ENCODE measurements around the gene NEIL3.

NEIL3 gene, protein sequence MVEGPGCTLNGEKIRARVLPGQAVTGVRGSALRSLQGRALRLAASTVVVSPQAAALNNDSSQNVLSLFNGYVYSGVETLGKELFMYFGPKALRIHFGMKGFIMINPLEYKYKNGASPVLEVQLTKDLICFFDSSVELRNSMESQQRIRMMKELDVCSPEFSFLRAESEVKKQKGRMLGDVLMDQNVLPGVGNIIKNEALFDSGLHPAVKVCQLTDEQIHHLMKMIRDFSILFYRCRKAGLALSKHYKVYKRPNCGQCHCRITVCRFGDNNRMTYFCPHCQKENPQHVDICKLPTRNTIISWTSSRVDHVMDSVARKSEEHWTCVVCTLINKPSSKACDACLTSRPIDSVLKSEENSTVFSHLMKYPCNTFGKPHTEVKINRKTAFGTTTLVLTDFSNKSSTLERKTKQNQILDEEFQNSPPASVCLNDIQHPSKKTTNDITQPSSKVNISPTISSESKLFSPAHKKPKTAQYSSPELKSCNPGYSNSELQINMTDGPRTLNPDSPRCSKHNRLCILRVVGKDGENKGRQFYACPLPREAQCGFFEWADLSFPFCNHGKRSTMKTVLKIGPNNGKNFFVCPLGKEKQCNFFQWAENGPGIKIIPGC

DNA sequence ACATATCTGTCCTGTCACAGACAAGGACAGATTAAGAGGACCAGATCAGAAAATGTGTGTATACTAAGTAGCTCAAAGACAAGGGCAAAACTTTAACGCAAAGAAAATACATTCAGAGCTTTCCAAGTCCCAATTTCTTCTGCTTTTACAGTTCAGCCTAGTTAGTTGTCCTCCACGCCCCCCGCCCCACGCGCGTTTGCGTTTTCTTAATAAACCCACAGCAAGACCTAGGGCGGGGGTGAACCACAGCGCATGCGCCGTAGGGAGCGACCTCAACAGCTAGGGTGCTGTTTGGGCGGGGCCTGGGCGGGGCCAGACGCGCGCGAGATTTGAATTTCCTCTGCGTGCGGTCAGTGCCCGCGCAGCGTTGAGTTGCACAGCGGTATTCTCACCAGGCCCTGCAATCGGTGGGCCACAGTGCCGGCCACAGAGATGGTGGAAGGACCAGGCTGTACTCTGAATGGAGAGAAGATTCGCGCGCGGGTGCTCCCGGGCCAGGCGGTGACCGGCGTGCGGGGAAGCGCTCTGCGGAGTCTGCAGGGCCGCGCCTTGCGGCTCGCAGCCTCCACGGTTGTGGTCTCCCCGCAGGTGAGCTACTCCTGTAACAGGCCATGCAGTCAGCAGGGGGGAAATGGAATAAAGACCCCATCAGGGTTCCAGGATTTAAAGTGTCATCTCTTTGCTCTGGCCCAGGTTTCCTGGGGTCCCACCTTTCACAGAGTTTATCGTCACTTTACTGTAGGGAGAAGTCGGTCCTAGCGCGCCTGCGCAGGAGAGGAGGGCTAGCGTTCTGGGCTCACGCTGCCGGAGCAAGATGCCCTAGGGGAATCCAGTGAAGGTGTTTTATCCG lies at the start of gene NEIL3:
Gene NEIL3, plus strand, starts transcription at position 353 of the 850 bp plus-strand sequence. Its CDS starts 80 bp downstream, at position 433.
- DNase-seq, result peak; percentile 93 to 95

DNA sequence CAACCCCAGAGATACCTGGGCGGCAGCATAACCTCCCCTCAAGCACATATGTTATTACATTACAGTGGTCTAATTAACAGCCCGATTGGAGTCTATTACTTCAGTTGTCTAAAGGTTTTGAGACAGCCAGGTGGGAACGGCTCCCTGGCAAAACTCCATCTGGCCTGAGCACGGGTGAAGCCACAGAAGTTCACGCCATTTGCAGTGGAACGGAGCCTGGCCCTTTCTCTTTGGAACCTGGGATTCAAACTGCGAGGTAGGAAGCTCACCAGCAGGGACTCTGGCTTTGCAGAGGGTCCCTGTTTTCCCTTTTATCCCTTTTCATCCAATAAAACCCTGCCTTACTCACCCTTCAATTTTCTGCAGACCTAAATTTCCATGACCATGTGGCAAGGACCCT lies 45.9 kb upstream of the NEIL3 start:
- DNase-seq, result no peak

DNA sequence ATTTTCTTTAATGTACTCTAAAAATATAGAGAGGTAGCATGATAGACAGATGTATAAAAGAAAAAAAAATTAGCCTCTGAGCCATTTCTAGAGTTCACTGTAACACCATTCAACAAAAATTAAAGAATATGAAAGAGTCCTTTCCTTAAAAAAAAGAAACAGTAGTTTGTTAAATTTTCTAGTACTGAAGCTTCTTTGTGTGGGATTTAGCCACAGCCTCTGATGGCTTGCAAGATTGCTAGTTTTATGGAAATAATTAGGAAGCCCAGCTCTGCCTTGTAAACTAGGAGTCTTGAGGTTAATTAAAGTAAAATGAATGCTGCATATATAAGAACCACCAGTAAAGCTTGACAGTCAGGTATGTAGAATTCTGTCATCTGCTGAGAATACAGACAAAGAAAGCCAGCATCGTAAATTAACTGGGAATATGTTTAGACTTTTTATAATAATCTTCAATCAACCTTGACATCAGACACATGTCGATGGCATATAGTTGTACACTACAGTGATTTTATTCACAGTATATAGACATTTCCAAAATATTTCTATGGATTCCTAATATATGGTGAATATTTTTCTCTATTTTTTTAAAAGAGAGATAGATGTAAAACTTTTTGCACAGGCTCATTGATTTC lies 44.8 kb upstream of the NEIL3 start:
- no peak for DNase-seq

DNA sequence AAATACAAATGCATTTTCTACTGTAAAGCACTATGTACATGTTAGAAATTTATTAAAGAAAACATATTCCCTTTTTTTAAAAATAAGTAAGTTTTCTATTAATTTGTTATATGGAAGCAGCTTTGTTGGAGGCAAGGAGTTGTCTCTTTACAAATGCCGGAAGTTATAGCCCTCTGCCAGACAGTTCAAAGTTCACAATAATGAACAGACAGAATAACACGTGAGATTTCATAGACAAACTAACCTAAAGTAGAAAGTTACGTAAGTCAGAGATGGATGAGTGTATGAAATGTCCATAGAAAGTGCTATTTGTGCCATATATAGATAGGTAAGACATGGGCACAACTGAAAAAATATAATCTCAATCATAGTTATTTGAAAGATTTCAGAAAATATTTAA lies 43.9 kb upstream of the NEIL3 start:
- DNase-seq, result no peak

DNA sequence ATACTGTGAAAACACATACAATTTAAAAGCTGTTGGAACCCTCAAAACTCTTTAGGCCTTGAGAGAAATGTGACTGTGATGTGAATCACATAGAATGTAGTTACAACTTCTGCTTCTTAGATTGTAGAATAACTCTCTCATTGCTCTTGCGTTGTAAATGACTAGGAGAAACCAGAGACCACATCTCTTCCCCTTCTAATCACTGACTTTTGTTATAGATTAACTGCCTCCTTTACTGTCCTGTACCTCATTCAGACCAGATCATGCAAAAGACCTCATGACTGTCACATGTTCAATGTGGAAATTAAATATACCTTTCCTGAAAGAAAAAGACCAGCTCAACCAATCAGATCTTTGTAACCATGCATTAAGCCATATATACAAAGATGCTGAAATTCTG lies 43.2 kb upstream of the NEIL3 start:
- DNase-seq, result no peak

DNA sequence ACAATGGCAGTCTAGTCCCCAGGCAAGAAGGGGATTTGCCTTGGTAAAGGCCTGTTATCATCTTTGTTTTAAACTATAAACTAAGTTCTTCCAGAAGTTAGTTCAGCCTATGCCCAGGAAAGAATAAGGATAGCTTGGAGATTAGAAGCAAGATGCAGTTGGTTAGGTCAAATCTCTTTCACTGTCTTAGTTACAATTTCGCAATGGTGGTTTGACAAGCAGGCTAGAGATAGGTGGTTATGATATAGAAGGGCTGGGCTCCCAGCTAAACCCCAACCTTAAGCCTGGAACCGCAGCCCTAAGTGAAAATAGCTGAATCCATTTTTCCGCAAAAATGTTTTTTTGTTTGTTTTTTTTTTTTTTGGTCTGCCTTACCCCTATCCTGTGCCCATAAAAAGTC lies 41.8 kb upstream of the NEIL3 start:
- no peak for DNase-seq

DNA sequence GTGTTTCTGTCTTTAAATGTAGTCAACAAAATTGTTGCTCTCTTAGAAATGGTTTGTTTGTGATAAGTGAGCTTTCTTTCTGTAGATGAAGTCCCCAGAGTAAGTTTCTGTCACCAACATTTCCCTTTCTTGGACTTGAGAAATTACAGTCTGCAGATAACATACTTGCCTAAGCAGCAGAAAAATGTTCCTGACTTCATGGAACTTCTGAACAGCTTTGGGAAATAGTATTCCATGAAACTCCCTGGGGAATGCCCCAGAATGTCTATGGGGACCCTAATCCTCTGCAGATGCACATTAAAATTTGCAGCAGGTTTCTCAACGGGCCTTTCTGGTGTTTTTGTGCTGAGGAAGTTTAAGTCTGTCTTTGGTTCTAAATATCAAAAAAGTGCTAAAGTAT lies 38.6 kb upstream of the NEIL3 start:
- DNase-seq, result no peak

DNA sequence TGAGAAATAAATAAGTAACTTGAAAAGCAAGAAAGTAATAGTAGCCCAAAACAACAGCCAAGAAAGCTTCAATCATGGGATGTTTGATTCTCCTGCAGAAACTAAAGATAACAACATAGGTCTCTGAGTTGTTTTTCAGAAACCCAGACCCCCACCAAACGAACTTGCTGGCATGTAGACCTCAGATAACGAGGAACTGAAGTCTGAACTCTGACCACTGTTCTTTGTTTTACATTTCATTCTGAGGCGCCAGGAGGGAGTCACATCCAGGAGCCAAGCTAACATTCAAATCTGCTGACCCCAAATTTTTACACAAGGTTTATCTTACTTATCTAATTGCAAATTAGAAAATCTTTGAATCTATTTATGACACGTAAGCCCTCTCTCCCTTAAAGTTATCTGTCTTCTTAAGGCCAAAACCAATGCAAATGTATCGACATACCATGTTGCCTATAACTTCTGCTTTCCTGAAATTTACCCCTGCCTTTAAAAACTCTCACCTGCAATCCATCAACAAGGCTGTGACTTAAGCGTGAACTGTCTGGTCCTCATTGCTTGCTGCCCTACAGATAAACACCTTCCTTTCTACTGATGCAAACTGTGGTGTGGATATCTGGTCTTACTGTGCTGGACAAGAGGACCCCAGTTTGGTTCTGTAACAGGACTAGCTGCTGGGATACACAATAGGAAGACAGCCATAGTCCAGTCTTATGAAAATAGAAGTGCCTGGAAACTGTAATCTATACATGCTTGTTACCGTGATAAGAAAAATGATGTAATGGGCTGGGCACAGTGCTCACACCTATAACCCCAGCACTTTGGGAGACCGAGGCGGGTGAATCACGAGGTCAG lies 37.5 kb upstream of the NEIL3 start:
- DNase-seq, result no peak

DNA sequence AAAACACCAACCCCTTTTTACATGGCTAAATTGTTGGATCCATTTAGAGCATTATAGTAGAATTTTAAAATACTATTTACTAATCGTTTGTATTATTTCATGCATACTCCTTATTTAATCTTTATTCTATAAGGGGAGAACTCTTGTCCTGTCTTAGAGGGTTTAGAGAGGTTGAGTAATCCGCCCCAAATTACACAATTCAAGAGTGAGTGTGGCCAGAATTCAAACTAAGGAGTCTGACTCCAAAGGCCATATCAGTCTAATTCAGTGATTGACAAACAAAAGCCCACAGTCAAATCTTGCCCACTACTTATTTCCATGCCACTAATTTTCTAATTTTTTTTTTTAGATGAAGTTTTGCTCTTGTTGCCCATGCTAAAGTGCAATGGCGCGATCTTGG lies 33.7 kb upstream of the NEIL3 start:
- DNase-seq, result no peak

DNA sequence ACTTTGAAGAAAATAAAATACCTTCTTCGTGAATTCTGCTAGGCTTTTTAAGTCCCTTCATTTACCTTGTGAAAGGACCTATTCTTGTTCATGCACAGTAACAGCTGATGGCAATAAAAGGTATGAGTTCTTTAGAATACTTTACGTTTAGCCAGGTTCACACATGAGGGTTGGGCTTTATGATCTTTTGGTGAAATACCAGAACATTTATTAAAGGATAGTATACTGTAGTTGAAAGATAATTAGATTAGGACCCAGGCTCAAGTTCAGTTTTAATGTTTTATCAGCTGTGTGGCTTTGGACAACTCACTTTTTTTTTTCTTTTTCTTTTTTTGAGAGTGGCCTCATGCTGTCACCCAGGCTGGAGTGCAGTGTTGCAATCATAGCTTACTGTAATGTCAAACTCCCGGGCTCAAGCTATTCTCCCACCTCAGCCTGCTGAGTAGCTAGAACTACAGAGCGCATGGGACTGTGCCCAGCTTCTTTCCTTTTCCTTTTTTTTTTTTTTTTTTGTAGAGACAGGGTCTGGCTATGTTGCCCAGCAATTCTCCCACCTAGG lies 28.2 kb upstream of the NEIL3 start:
- DNase-seq, result no peak

DNA sequence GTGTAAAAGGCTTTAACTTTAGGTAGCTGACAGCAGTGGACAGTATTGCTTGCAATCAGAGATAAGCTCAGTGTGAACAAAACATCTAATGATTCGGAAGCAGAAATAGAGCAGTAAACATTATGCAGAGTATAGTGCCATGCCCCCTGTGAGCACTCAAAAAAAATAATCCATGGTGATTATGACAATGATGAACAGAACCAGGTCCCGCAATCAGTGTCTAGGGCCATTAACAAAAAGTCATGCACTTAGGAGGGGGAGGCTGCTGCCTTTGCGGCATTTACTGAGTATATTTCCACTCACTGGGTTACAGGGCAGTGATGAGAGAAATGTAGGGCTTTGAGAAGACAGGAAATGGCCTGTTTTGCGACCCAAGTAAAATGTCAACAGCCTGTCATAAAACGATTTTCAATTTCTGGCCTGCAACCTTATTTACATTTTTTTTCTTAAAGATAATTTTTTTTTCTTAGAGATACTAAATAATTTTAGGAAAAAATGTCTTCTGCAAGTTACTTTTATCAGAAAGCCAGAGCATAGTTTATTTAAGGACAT lies 27.3 kb upstream of the NEIL3 start:
- DNase-seq, result no peak

DNA sequence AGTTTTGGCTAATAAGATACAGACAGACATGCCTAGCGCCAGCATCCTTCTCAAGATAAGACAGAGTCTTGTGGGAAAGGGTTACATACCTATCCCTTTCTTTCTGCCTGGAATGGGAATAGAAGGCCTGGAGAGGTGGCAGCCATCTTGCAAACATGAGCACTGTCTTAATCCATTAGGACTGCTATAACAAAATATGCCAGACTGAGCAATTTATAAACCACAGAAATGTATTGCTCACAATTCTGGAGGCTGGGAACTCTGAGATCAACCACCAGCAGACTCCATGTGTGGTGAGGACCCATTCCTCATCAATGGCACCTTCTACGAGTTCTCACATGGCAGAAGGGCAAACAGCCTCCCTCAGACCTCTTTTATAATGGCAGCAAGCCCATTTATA lies 26.5 kb upstream of the NEIL3 start:
- no peak for DNase-seq

DNA sequence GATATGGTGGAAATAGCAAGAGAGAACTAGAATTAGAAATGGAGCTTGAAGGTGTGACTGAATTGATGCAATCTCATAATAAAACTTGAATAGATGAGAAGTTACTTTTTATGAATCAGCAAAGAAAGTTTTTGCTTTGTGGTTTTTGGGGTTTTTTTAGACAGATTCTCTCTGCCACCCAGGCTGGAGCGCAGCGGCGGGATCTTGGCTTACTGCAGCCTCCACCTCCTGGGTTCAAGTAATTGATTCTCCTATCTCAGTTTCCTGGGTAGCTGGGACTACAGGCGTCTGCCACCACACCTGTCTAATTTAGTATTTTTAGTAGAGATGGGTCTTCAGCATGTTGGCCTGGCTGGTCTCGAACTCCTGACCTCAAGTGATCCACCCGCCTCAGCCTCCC lies 23.7 kb upstream of the NEIL3 start:
- DNase-seq, result no peak

DNA sequence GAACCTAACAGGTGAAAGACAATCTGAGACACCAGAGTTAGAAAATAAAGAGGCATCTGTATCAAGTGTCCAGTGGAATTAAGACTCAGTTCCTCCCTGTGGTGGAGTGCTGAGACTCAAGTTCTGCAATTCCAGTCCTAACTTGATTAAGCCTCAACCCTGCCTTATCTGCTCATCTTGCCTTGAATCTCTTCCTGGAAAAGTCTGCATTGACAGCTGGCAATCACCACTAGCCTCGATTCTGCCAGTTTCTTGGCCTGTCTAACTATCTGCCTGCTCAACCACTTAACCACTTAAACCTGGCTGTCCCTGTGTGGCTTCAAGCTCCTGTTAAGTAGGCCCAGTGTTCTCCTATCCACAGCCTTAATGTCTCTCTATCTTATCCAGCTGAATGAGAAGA lies 22.4 kb upstream of the NEIL3 start:
- DNase-seq, result no peak

DNA sequence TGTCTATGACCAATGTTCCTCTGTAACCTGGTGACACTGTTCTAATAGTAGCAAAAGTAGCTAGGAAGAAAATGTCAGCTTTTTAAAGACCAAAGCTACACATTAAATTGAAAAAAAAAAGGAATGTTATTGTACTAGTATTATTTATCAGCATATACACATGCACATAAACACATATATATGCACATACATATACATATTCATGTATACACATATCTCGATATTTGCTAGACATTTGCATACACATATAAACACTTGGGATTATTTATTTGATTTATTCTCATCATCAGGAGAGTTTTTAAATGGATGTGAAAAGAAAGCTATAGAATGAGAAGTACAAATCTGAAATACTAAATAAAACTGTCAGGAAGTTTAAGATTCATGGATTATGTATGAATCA lies 21.3 kb upstream of the NEIL3 start:
- no peak for DNase-seq

DNA sequence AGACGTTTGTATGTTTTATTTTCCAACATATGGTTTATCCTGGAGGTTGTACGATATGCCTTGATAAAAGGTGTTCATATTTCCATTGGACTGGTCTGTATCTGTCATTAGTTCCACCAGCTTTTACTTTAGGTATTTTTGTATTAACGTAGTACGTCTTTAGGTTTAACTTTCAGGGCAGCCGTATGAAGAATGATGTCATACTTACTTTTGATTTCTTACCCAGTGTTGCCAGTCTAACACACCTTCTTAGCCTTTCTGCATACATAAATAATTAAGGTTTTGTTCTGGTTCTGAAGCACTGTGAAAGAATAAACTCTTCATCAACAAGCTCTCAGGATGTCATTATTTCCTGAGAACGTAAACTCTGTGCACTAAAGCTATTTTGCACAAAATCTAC lies 18.9 kb upstream of the NEIL3 start:
- DNase-seq, result no peak

DNA sequence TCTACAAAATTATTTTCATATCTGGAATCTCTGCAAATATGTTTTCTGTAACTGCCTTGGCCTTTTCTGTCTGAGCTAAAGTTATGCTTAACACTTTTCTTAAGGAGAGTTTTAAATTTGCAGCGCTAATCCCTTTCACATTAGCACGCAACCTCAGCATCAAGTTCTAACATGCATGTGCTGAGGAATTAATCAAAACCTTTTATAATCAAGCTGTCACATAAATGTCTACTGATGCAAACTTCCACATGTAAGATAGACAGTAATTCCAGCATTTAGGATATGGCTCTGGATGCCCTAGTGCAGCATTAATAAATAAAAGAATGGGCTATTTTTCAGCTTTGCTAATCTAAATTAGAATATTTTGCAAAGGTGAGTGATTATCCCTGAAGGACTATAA lies 17.5 kb upstream of the NEIL3 start:
- DNase-seq, result no peak

DNA sequence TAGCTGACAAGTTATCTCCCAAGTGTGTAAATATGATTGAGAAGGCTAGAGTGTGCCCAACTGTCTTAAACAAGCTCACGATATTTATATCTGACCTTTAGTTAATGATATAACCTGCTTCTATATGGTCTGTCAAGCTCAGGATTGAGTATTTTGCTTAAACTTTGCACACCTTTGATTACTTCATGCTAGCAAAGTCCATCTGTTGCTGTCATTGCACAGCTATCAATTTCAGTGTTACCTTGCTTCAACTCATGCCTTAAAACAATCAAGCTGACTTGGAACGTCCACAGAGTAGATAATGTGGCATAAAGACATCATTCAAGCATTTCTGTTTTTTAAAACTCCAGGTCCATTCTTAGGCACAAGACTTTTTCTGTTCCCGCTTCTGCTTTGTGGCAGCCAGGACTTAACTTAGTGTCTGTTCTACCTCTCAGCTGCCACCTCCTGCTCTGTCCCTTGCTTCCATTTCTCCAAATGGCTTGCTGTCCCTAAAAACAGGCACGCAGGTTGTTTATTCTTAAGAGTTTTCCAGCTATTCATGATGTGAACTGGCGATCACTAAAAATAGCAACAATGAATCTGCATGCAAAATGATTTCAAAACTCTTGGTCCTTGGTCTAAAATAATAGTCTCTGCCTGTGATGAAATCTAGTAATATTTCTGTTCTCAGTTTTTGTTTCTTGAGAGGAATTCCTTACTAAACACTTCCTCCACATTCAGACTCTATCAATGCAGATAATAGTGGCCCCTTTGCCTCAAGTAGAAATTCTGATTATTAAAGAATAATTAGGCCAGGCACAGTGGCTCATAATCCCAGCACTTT lies 16.3 kb upstream of the NEIL3 start:
- no peak for DNase-seq

DNA sequence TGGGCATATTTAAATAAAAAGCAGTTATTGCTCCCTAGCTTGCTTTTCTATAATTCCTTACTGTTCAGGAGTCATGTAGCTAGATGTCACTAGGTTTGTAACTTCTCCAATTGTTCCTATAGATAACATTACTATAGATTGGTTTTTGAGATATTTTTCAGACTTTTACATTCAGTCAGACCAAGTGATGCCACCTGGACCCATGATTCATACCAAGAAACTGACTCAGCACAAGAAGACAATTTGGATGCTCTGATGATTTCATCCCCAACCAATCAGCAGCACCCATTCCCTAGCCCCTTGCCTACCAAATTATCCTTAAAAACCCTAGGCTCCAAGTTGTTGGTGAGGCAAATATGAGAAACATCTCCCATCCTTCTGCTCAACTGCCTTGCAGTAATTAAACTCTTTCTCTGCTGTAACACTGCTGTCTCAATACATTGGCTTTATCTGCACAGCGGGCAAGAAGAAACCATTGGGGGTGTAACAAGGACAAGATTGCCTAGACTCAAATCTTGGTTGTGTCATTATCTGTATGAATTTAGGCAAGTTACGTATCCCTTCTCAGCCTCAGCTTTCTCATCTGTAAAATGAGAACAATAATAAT lies 11.8 kb upstream of the NEIL3 start:
- DNase-seq, result no peak

DNA sequence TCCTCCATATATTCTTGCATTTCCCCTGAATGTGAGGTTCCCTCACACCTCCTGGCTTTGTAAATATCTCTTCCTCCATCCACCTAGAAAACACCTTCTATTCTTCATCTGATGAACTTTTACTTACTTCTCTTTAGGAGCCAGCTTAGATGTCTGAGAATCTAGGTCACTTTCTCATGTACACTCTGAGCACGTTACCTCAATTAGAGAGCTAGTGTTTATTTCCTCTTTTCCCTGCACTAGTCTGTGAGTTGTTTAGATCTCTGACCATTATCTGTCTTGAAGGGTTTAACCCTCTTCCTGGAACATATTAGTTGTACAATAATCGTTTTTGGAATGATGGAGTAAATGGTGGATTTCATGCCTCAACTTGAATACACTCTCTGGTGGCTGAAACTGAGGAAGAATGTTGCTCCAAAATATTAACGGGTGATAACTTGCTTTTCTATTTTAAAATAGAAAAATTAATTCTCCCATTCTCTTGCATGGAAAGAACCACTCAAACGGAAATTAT lies 8.5 kb upstream of the NEIL3 start:
- DNase-seq, result no peak
